GM19099 (cell line): ENCODE measurements around the gene UPK1A.

Experiments
- POLR2A ChIP-seq: IDR thresholded peaks from 3 replicates; pipeline ENCODE4 v1.6.1; 2011; ENCODE audit warnings: low read depth; ENCODE audit not compliant: insufficient read length; ENCODE audit errors: extremely low read depth

Gene UPK1A

DNA sequence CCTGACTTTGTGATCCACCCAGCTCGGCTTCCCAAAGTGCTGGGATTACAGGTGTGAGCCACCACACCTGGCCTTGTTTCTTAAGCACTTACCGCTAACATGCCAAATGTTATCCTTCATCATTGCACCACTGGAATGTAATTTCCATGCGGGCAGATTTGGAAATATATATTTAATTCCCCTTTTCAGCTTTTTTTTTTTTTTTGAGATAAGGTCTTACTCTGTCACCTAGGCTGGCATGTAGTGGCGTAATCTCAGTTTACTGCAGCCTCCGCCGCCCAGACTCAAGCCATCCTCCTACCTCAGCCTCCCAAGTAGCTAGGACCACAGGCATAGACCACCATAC lies 4.3 kb upstream of the UPK1A start:
- TF ChIP-seq POLR2A = no peak

- no peak for TF ChIP-seq POLR2A
Measured at GRCh38 chr19:35663981-35664380, 2.3 kb upstream of the UPK1A start.

DNA sequence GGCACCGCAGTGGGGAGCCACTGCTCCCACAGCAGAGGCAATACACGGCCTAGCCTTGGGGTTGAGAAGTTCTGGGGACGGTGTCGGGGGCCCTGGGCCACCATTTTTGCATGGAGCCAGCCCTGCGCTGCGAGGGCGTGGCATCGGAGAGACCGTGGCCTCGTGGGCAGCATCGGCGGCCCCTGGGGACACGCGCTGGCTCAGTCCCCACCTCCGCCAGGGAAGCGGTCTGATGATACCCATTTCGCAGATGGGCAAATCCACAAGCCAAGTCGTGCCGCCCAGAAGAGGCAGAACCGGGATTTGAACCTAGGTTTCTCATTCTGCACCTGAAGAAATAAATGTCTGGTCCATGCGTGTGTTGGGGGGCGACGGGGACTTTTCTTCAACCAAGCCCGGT lies 1.2 kb upstream of the UPK1A start:
- TF ChIP-seq POLR2A = no peak

DNA sequence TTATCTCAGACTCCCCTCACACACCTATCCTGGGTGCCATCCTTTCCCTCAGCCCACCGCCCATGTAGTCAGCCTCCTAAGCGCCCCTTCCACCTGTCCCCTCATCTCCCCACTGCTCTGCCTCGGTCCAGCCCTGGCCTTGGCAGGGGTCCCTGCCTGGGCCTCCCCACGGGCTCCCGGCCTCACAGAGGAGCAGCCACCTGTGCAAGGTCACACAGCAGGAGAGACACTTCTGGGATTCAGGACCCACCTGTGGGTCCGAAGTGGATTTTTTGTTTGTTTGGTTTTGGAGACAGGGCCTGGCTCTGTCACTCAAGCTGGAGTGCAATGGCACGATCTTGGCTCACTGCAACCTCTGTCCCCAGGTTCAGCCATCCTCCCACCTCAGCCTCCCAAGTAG lies 713 bp upstream of the UPK1A start:
- TF ChIP-seq POLR2A = no peak

- TF ChIP-seq POLR2A = no peak
Measured at GRCh38 chr19:35669566-35669965, 3.2 kb downstream of the UPK1A start.

DNA sequence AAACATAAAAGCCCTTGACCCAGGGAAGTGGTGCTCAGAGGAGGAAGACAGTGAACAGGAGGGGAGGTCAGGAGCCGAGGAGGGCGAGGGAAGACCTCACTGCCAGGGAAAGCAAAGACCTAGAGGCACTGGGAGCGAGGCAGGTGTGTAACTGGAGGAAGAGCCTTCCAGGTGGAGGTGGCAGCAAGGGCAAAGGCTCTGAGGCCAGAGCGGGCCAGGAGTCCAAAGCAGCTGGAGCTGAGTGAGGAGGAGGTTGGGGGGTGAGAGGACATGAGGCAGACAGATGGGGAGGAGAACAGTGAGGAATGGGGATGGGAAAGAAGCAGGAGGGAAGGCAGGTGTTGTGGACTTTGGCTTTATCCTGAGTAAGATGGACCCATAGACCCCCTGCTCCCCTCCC lies 3.7 kb downstream of the UPK1A start:
- no peak for TF ChIP-seq POLR2A

- TF ChIP-seq POLR2A = no peak
Measured at GRCh38 chr19:35670686-35671085, 4.4 kb downstream of the UPK1A start.

DNA sequence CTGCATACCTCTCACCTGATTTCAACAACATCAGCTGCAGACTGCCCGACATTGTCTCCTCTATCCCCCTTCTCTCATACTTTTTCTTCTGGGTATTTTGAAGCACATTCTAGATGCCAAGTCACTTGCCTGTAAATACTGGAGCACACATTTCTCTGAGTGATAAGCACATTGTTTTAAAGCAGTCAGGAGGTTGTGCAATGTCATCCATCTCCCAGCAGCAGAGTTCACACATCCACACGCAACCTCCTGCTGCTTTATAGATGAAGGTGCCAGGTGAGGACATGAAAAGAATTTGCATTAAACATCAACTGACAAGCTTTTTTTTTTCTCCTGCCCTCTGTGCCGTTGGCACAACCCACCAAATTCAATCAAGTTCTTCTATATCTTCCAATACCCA lies 5.5 kb downstream of the UPK1A start:
- no peak for TF ChIP-seq POLR2A

GRCh38 chr19:35673121-35673804 lies 6.9 kb downstream of the UPK1A start:
- TF ChIP-seq POLR2A = no peak

- TF ChIP-seq POLR2A = no peak
Measured at GRCh38 chr19:35675589-35676140, 9.3 kb downstream of the UPK1A start.

GRCh38 chr19:35689836-35690235 lies 23.5 kb downstream of the UPK1A start:
- TF ChIP-seq POLR2A = no peak

DNA sequence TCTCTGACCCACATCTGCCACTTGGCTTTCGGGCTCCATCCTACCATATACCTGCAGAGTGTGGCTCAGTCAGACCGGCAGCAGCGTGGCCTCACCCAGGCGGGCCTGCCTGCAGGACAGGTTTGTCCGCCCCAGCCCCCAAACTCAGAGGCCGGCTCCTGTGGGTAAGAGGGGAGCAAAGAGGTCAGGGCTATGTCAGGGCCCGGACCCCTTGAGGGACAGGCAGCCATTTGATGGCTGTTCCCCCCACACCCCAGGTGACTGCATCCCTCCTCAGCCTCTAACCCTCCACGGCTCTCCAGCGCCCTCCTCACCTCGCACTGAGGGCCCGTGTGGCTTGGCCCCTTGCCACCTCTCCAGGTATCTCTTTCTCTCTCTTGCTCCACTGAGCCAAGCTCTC lies 25.7 kb downstream of the UPK1A start:
- no peak for TF ChIP-seq POLR2A

- TF ChIP-seq POLR2A = no peak
Measured at GRCh38 chr19:35693422-35693821, 27.1 kb downstream of the UPK1A start.

DNA sequence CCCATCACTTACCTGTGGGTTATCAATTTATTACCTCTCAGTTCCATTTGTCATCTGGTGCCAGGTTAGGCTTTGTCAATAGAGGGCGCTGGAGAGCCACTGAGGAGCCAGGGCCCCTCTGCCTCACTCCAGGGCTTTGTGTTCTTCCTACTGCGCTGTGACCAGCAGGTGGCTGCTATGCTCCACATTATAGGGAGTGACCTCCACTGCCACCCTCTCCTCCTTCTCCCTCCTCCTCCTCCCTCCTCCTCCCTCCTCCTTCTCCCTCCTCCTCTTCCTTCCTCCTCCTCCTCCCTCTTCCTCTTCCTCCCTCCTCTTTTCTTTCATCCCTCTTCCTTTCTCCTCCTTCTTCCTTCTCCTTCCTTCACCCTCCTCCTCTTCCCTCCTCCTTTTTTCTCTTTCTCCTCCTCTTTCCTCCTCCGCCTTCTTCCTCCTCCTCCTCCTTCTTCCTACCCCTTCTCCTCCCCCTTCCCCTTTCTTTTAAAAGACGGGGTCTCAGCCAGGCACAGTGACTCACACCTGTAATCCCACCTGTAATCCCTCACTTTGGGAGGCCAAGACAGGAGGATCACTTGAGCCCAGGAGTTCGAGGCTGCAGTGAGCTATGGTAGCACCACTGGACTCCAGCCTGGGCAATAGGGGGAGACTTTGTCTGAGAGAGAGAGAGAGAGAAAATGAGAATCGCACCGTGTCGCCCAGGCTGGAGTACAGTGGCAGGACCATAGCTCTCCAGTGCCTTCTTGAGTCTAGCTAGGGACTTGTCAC lies 27.7 kb downstream of the UPK1A start:
- TF ChIP-seq POLR2A = no peak

DNA sequence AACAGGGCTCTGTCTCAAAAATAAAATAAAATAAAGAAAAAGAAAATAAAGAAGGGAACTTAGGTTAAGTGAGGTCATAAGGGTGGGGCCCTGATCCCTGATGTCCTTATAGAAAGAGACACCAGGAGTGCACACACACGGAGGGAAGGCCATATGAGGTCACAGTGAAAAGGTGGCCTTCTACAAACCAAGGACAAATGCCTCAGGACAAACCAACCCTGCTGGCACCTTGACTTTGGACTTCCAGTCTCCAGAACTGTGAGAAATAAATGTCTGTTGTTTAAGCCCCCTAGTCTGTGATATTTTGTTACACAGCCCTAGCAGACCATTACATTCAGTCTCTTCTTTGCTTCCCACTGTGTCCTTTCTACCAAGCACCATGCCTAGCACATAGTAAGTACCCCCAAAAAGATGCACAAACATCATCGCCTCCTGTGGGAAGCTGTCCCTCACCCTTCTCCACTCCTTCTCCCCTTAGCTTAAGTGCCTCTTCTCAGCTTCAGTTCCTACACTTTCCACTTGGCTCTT lies 29.6 kb downstream of the UPK1A start:
- TF ChIP-seq POLR2A = no peak

GRCh38 chr19:35696835-35697234 lies 30.5 kb downstream of the UPK1A start:
- no peak for TF ChIP-seq POLR2A
